HG03135 (cell line): ENCODE data around the gene GALNT12.

Experiments
- ATAC-seq: cut with Tn5 transposase; IDR thresholded peaks from one replicate; pipeline ENCODE4 v1.9.1; 2021; ENCODE audit warnings: mild to moderate bottlenecking, moderate library complexity; ENCODE audit not compliant: unreplicated experiment

The GALNT12 gene

GRCh38 chr9:98877311-98877710, 69.8 kb downstream of the GALNT12 start:
- ATAC-seq = no peak

- no peak for ATAC-seq
Measured at GRCh38 chr9:98879094-98879962, 71.9 kb downstream of the GALNT12 start.

GRCh38 chr9:98879963-98880310, 72.5 kb downstream of the GALNT12 start:
- ATAC-seq = no peak

- ATAC-seq = no peak
Measured at GRCh38 chr9:98880311-98881015, 73.0 kb downstream of the GALNT12 start.

GRCh38 chr9:98881356-98881755, 73.9 kb downstream of the GALNT12 start:
- no peak for ATAC-seq

- ATAC-seq = no peak
Measured at GRCh38 chr9:98881836-98882568, 74.5 kb downstream of the GALNT12 start.

GRCh38 chr9:98882569-98882923, 75.1 kb downstream of the GALNT12 start:
- ATAC-seq = no peak

GRCh38 chr9:98883276-98883675, 75.8 kb downstream of the GALNT12 start:
- no peak for ATAC-seq

GRCh38 chr9:98884849-98885248, 77.4 kb downstream of the GALNT12 start:
- ATAC-seq = no peak

GRCh38 chr9:98885575-98886295, 78.3 kb downstream of the GALNT12 start:
- no peak for ATAC-seq

- no peak for ATAC-seq
Measured at GRCh38 chr9:98886691-98887229, 79.3 kb downstream of the GALNT12 start.

- ATAC-seq = no peak
Measured at GRCh38 chr9:98887918-98888510, 80.5 kb downstream of the GALNT12 start.

GRCh38 chr9:98888801-98889421, 81.4 kb downstream of the GALNT12 start:
- ATAC-seq = no peak

GRCh38 chr9:98890256-98890655, 82.8 kb downstream of the GALNT12 start:
- no peak for ATAC-seq

GRCh38 chr9:98892288-98892687, 84.8 kb downstream of the GALNT12 start:
- ATAC-seq = no peak

GRCh38 chr9:98892690-98893089, 85.2 kb downstream of the GALNT12 start:
- no peak for ATAC-seq

- ATAC-seq = no peak
Measured at GRCh38 chr9:98894171-98894570, 86.7 kb downstream of the GALNT12 start.

GRCh38 chr9:98894761-98895160, 87.3 kb downstream of the GALNT12 start:
- no peak for ATAC-seq

- no peak for ATAC-seq
Measured at GRCh38 chr9:98896632-98897031, 89.2 kb downstream of the GALNT12 start.

- no peak for ATAC-seq
Measured at GRCh38 chr9:98897745-98898144, 90.3 kb downstream of the GALNT12 start.
